Activated CD8-positive, alpha-beta memory T cell treated with anti-CD3 and anti-CD28 coated beads, Interleukin-2, amount 50 U/mL, for 4 hours (primary cell): ENCODE data around the gene LIX1L.
A peak's percentile ranks its signal among the peaks of the same experiment; 100 is the strongest.

Source experiments
- DNase-seq: peaks from one replicate; pipeline ENCODE4 v3.0.0-alpha.2; 2020

Gene LIX1L

GRCh38 chr1:145985129-145985501 is 27.3 kb upstream of the LIX1L start:
- no peak for DNase-seq

GRCh38 chr1:145983960-145984830 is 26.4 kb upstream of the LIX1L start:
- no peak for DNase-seq

DNA sequence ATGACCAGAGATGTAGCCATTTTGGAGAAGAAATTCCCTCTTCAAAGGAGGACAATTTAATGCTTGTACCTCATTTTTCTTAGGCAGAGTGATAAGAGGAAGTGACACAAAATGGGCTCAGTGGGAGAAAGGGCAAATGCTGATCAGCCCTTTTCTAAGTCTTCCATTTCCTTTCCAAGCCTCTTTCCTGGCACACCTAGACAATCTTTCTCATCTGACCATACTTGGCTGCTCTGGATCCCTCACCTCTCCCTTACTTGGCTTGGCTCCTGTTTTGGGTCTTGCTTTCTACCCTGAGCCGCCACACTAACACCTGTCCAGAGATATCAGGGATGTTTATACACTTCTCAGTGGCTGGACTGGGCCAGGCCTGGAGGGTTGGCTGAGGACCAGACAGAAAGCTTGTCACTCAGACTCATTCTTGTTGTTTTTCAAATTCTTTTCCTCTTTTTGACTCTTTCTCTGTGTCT is 25.4 kb upstream of the LIX1L start:
- DNase-seq, result no peak

DNA sequence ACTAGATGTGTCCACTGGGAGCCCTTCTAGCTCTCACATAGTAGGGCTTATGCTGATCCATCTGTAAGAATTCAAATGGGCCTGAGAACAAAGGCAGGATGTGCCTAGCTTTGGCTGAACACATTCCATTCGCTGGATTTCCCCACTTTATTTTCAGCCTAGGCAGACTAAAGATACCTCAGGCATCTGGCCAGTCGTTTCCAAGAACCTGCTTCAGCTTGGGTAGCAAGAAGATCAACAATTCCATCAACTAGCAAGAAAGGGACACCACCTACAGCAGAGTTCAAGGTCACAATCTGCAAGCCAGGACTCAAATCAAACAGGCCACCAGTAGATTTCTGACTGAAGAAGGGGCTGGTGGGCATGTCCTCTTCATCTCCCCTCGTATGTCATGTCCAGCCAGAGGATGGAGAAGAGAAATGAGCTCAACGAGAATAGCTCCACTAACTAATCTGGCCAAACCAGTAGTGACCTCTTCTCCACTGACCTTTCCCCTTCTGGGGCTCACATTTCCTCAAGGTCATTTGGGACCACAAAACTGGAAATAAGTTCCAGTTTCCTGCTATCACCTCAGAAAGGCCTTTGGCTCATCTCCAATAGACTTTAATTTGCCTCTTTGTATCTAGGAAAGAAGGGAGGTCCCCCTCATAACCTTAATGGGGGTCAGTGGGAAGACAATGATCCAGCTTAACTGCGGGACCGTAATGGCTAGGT is 24.4 kb upstream of the LIX1L start:
- DNase-seq, result no peak

DNA sequence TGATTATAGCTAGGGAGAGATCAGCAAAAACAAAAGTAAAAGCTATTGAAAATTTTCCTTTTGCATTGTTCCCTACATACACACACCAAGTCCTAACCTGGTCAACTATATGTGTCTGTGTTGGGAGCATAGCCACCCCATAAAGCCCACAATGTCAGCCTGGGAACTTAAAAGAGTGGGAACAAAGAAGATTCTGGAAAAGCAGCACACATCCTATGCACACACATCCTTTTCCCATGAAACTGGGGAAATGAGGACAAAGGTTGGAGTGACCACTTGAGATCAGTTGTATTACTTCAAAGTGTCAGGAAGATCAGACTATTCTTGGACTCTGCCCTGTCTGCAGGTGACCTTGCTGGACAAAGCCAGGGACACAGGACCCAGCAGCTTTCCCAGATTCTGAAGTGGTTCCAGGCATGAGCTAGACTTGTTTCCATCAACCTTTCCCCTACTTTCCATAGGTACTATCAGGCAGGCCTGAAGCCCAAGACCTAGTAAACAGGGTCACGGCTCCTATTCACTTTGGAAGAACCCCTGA is 22.7 kb upstream of the LIX1L start:
- no peak for DNase-seq

GRCh38 chr1:145979746-145980456 is 22.1 kb upstream of the LIX1L start:
- DNase-seq, result no peak

DNA sequence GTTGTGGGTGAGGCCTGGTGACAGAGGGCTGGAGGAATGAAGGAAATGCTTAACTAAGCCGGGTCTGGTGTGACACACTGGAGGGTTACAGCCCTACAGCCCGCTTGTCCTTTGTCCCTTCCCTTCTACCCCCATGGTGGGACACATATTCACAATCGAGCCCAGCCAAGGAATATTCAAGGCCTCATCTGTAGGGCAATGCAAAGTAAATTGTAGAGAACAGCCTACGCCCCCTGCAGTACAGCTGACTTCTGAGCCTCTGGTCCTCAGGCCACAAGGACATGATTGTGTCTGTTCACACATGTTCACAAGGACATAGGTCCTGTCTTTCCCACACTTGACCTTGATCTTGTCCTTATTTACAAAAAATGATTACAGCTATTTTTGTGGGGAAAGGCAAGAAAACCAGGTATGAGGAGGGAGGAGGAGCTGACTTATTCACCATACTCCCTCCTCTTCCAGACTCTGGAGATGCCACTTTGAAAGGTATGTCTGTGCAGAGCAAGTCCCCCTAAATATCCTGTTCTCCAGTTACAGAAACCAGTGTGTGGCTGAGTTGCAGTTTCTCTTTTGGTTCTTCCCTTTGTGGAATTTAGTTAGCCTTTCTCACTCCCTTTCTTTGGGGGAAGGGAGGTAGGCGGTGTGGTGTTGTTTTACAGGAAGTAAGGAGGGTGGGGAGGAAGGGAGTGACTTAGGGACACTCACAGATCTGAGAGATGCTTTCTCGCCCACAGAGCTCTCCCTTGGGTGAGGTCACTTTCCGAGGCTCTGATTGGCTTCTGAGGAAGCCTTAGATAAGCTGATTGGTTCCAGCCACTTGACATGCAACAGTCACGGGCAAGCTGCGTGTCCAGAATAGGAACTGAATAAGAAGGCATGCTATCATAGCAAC is 21.3 kb upstream of the LIX1L start:
- peak; percentile 72 for DNase-seq

DNA sequence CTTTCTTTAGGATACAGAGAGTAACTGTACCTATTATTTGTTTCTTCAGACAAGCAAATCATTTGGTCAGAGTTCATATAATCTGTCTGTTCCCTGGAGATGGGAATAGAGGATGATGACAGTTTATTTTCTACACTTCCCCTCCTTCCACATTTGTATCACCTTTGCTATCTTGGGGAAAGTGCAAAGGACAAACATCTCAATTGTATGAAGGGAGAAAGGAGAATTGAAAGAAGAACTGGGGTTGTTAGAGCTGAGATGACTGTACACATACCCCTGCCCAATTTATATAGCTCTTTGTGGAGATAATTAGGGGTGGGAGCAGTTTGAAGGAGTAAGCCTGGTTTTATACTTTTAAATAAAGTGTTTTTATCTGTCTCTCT is 20.6 kb upstream of the LIX1L start:
- no peak for DNase-seq

DNA sequence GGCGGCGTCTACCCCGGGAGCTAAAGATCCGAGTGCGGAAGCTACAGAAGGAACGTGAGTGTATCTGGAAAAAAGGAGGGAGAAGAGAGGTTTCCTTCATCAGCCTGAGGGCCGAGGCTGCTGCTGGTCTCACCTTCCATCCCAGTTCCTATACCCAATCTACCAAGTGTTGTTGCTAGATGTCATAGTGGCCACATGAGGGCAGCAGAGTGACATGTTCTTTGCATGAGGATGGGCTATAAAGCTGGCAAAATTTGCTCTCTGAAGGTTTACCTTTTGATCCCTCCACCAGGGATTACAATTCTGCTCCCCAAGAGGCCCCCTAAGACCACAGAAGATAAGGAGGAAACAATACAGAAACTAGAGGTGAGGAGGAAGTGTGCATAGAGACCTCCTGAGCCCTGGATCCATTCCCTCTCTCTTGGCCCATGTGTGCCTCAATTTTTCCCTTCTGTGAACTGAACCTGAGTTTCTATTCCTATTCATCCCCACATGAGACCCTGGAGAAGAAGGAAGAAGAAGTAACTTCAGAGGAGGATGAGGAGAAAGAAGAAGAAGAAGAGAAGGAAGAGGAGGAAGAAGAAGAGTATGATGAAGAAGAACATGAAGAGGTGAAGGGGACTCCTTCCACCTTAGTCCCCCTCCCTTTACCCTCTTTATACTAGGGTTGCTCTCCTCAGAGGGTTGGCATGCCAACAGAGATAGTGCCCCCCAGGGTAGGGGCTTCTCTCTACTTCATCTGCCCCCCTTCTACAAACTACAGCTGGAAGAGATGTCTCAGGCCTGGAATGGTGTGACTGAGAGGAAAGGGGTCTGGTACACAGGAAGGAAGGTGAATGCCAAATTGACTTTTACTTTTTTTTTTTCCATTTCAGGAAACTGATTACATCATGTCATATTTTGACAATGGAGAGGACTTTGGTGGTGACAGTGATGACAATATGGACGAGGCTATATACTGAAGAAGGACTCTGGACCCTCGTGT is 20.0 kb upstream of the LIX1L start:
- DNase-seq, result peak; percentile 74

DNA sequence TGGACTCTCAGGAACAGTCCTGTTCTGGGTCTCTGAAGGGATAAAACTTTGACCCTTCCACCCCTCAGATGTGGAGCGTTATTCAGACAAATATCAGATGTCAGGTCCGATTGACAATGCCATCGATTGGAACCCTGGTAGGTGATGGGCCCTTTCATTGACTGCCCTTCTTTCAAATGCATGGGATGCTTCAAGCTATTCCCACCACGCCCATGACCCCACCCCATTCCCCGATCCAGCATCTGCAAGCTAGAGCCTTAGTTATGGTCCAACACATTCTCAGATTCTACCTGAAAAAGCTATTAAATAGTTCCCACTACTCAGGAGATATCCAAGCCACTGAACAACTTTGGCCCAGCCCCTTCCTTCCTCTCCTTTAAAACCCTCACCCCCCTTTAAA is 19.2 kb upstream of the LIX1L start:
- no peak for DNase-seq

- no peak for DNase-seq
Measured at GRCh38 chr1:145975216-145975615, 17.4 kb upstream of the LIX1L start.

- no peak for DNase-seq
Measured at GRCh38 chr1:145974721-145975120, 16.9 kb upstream of the LIX1L start.

GRCh38 chr1:145972580-145972979 is 14.8 kb upstream of the LIX1L start:
- DNase-seq, result no peak

- DNase-seq, result no peak
Measured at GRCh38 chr1:145967288-145967687, 9.5 kb upstream of the LIX1L start.

DNA sequence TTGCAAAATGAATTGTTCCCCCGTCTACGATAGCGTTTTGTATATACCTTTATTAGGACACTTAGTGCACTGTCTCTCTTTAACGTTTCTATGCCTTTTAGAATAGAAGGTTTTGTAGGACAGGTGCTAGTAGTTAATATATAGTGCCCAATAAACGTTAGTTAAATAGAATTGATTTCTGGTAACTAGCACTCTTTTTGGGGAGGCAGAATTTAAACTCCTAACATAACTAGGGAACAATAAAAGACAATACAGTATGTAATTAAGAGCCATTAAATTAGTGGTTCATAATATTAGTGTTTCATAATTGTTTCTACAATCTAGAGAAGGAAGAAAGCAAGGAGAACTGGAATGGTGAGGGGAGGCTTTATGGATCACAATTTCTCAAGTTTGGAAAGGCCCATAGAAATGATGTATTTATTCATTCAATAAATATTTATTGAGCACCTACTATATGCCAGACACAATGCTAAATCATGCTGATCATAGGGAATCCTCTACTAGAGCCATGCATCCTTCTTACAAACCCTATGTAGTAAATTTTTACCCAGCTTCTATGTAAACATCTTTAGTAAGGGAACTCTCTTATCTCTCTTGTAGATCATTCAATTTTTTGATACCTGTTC is 7.4 kb upstream of the LIX1L start:
- no peak for DNase-seq

GRCh38 chr1:145964328-145965118 is 6.7 kb upstream of the LIX1L start, which contains the start of the genes ANKRD34A and POLR3GL:
Gene ANKRD34A (minus strand): TSS chr1:145964575. CDS start chr1:145961759, 2,816 bp downstream.
Gene POLR3GL (plus strand): TSS chr1:145964690. CDS start chr1:145974866, 10,176 bp downstream.
- peak; percentile 89 for DNase-seq

DNA sequence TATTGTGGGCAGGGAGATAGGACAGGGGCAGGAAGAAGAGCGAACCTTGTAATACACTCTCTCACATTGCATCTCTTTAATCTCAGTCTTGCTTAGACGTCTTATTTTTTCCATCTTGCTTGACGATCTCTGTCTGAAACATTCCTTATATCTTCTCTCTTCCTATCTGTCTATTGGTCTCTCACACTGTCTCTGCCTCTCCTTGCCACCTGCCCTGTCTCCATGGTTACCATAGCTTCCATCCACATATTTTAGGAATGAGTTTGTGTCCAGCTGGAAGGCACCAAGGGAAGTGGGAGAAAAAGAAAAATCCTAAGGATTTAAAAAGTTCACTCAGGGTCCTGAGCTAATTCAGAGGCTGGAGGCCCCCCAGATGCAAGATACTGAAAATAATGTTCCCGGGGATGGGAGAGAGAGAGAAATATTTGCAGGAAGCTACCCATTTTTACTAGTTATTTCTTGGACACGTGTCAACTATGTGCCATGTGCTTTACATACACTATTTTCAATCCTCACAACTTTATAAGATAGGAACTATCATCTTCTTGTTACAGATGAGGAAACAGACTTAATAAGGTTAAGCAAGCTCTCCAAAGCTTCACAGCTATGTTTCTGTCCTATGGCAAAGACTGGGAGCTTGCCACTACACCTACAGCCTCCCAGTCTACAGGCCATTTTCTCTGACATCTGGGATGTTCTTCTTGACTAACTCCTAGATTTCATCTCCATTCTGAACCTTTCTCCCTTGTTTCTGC is 5.6 kb upstream of the LIX1L start:
- DNase-seq, result no peak
